GM10847 (cell line): ENCODE results near the gene HNF1A.

ENCODE experiments used
- POLR2A ChIP-seq: IDR thresholded peaks from 2 replicates; pipeline ENCODE4 v1.6.1; 2011; ENCODE audit not compliant: insufficient read length; ENCODE audit errors: extremely low read depth

Gene HNF1A

GRCh38 chr12:120944645-120945217 lies 33.6 kb upstream of the HNF1A start:
- no peak for TF ChIP-seq POLR2A

GRCh38 chr12:120950807-120951206 lies 27.5 kb upstream of the HNF1A start:
- no peak for TF ChIP-seq POLR2A

GRCh38 chr12:120955232-120955631 lies 23.1 kb upstream of the HNF1A start:
- TF ChIP-seq POLR2A, result no peak

- no peak for TF ChIP-seq POLR2A
These were observed 21.6 kb upstream of the HNF1A start for GRCh38 chr12:120956579-120957300.

- no peak for TF ChIP-seq POLR2A
These were observed 19.0 kb upstream of the HNF1A start for GRCh38 chr12:120959111-120959878.

- no peak for TF ChIP-seq POLR2A
These were observed 17.7 kb upstream of the HNF1A start for GRCh38 chr12:120960657-120961056.

- no peak for TF ChIP-seq POLR2A
These were observed 16.5 kb upstream of the HNF1A start for GRCh38 chr12:120961604-120962531.

GRCh38 chr12:120962532-120963020 lies 15.8 kb upstream of the HNF1A start:
- TF ChIP-seq POLR2A, result no peak

GRCh38 chr12:120964298-120964697 lies 14.0 kb upstream of the HNF1A start:
- no peak for TF ChIP-seq POLR2A

- no peak for TF ChIP-seq POLR2A
These were observed 12.7 kb upstream of the HNF1A start for GRCh38 chr12:120965534-120966091.

- no peak for TF ChIP-seq POLR2A
These were observed 8.0 kb upstream of the HNF1A start for GRCh38 chr12:120970310-120970709.

GRCh38 chr12:120971299-120972180 lies 6.8 kb upstream of the HNF1A start:
- TF ChIP-seq POLR2A, result no peak

GRCh38 chr12:120972870-120973543 lies 5.3 kb upstream of the HNF1A start:
- no peak for TF ChIP-seq POLR2A
